ENCODE results near the gene MIA2. TPM values are rescaled to one million over a fixed set of nuclear protein-coding genes. Genes with fewer than 3 reads are reported as not detected.
"Not testable (repeated sequence)": the region's sequence is repeated elsewhere in the genome, so short reads cannot be mapped to it uniquely, and the experiment has no call there.

Gene MIA2
- total and polyA plus RNA-seq, 4 donors, result 24.9 to 32.2 (median 28.3) TPM

GRCh38 chr14:39247256-39247655, 13.5 kb downstream of the MIA2 start:
- no peaks in the 10 kb centered on the region for H3K9me3 ChIP-seq (ENCODE audit: control insufficient read depth in 4 of 4, insufficient read depth in 3 of 4, low read length in 3 of 4)
- DNase-seq, result no peak
- TF ChIP-seq CTCF (IDR thresholded peaks at IDR 0.05; ENCODE audit: control extremely low read depth, extremely low read depth), result no peak
- H3K4me1 ChIP-seq (ENCODE audit: control insufficient read depth in 5 of 5, insufficient read depth in 5 of 5, low read length in 5 of 5), result no peaks in the 10 kb centered on the region
- no peak overlapping the region for H3K4me3 ChIP-seq
- no peaks in the 10 kb centered on the region for H3K27me3 ChIP-seq (ENCODE audit: control insufficient read depth in 3 of 3, insufficient read depth in 3 of 3, low read length in 2 of 3)
- no peaks in the 10 kb centered on the region for H3K36me3 ChIP-seq (ENCODE audit: control insufficient read depth in 4 of 4, insufficient read depth in 4 of 4, low read length in 4 of 4)
- ATAC-seq (ENCODE audit: insufficient read depth, low FRiP score), result no peak
- WGBS, 2 donors, result 94 to 96% methylated on average over 1 of the region's 1 CpG
- no peak overlapping the region for H3K27ac ChIP-seq (ENCODE audit: low read depth in 1 of 2, low read length in 1 of 2)
- H3K9ac ChIP-seq (ENCODE audit: insufficient read depth in 1 of 2, low read length in 2 of 2), result no peak overlapping the region

- TF ChIP-seq CTCF (IDR thresholded peaks at IDR 0.05; ENCODE audit: control extremely low read depth, extremely low read depth), result no peak
- H3K36me3 ChIP-seq (ENCODE audit: control insufficient read depth in 4 of 4, insufficient read depth in 4 of 4, low read length in 4 of 4), result no peaks in the 10 kb centered on the region
- no peak for DNase-seq
- no peaks in the 10 kb centered on the region for H3K4me1 ChIP-seq (ENCODE audit: control insufficient read depth in 5 of 5, insufficient read depth in 5 of 5, low read length in 5 of 5)
- no peak for ATAC-seq (ENCODE audit: insufficient read depth, low FRiP score)
- H3K27ac ChIP-seq (ENCODE audit: low read depth in 1 of 2, low read length in 1 of 2), result no peak overlapping the region
- H3K27me3 ChIP-seq (ENCODE audit: control insufficient read depth in 3 of 3, insufficient read depth in 3 of 3, low read length in 2 of 3), result no peaks in the 10 kb centered on the region
- no peak overlapping the region for H3K9ac ChIP-seq (ENCODE audit: insufficient read depth in 1 of 2, low read length in 2 of 2)
- no peak overlapping the region for H3K4me3 ChIP-seq
- H3K9me3 ChIP-seq (ENCODE audit: control insufficient read depth in 4 of 4, insufficient read depth in 3 of 4, low read length in 3 of 4), result no peaks in the 10 kb centered on the region
Measured at GRCh38 chr14:39251547-39251946, 17.8 kb downstream of the MIA2 start.

- H3K4me1 ChIP-seq (ENCODE audit: control insufficient read depth in 5 of 5, insufficient read depth in 5 of 5, low read length in 5 of 5); DNase-seq; H3K9ac ChIP-seq (ENCODE audit: insufficient read depth in 1 of 2, low read length in 2 of 2); H3K9me3 ChIP-seq (ENCODE audit: control insufficient read depth in 4 of 4, insufficient read depth in 3 of 4, low read length in 3 of 4); H3K27ac ChIP-seq (ENCODE audit: low read depth in 1 of 2, low read length in 1 of 2); ATAC-seq (ENCODE audit: insufficient read depth, low FRiP score); H3K36me3 ChIP-seq (ENCODE audit: control insufficient read depth in 4 of 4, insufficient read depth in 4 of 4, low read length in 4 of 4); H3K27me3 ChIP-seq (ENCODE audit: control insufficient read depth in 3 of 3, insufficient read depth in 3 of 3, low read length in 2 of 3); H3K4me3 ChIP-seq: not testable (repeated sequence)
- WGBS, 2 donors, result 96 to 100% methylated on average over 1 of the region's 1 CpG
Measured at GRCh38 chr14:39257388-39257787, 23.7 kb downstream of the MIA2 start.

- Histone ChIP-seq H3K4me1 (ENCODE audit: control insufficient read depth in 5 of 5, insufficient read depth in 5 of 5, low read length in 5 of 5) (no peaks in the 10 kb centered on the region), H3K4me3 (no peak overlapping the region), H3K27ac (ENCODE audit: low read depth in 1 of 2, low read length in 1 of 2) (no peak overlapping the region), H3K27me3 (ENCODE audit: control insufficient read depth in 3 of 3, insufficient read depth in 3 of 3, low read length in 2 of 3) (no peaks in the 10 kb centered on the region), H3K9ac (ENCODE audit: insufficient read depth in 1 of 2, low read length in 2 of 2) (no peak overlapping the region), H3K9me3 (ENCODE audit: control insufficient read depth in 4 of 4, insufficient read depth in 3 of 4, low read length in 3 of 4) (no peaks in the 10 kb centered on the region), H3K36me3 (ENCODE audit: control insufficient read depth in 4 of 4, insufficient read depth in 4 of 4, low read length in 4 of 4) (no peaks in the 10 kb centered on the region)
- ATAC-seq (ENCODE audit: insufficient read depth, low FRiP score), result no peak
- no peak for TF ChIP-seq CTCF (IDR thresholded peaks at IDR 0.05; ENCODE audit: control extremely low read depth, extremely low read depth)
- WGBS, 2 donors, result 70 to 83% methylated on average over 12 of the region's 12 CpGs
- DNase-seq, result no peak
Measured at GRCh38 chr14:39258782-39259545, 25.2 kb downstream of the MIA2 start.

- WGBS, 2 donors, result 67 to 84% methylated on average over 3 of the region's 3 CpGs
- H3K27ac ChIP-seq (ENCODE audit: low read depth in 1 of 2, low read length in 1 of 2); H3K27me3 ChIP-seq (ENCODE audit: control insufficient read depth in 3 of 3, insufficient read depth in 3 of 3, low read length in 2 of 3); H3K36me3 ChIP-seq (ENCODE audit: control insufficient read depth in 4 of 4, insufficient read depth in 4 of 4, low read length in 4 of 4); H3K9me3 ChIP-seq (ENCODE audit: control insufficient read depth in 4 of 4, insufficient read depth in 3 of 4, low read length in 3 of 4); H3K9ac ChIP-seq (ENCODE audit: insufficient read depth in 1 of 2, low read length in 2 of 2); H3K4me1 ChIP-seq (ENCODE audit: control insufficient read depth in 5 of 5, insufficient read depth in 5 of 5, low read length in 5 of 5); ATAC-seq (ENCODE audit: insufficient read depth, low FRiP score); DNase-seq; H3K4me3 ChIP-seq: not testable (repeated sequence)
Measured at GRCh38 chr14:39260161-39260560, 26.4 kb downstream of the MIA2 start.

GRCh38 chr14:39262214-39262613, 28.5 kb downstream of the MIA2 start:
- DNase-seq; H3K4me3 ChIP-seq; ATAC-seq (ENCODE audit: insufficient read depth, low FRiP score); H3K36me3 ChIP-seq (ENCODE audit: control insufficient read depth in 4 of 4, insufficient read depth in 4 of 4, low read length in 4 of 4); H3K27ac ChIP-seq (ENCODE audit: low read depth in 1 of 2, low read length in 1 of 2); H3K9me3 ChIP-seq (ENCODE audit: control insufficient read depth in 4 of 4, insufficient read depth in 3 of 4, low read length in 3 of 4); H3K9ac ChIP-seq (ENCODE audit: insufficient read depth in 1 of 2, low read length in 2 of 2); H3K27me3 ChIP-seq (ENCODE audit: control insufficient read depth in 3 of 3, insufficient read depth in 3 of 3, low read length in 2 of 3): not testable (repeated sequence)
- peaks cover 0 to 14% (median 0%) of the 10 kb centered on the region in 5 donors for H3K4me1 ChIP-seq (ENCODE audit: control insufficient read depth in 5 of 5, insufficient read depth in 5 of 5, low read length in 5 of 5)
- WGBS, 2 donors, result 100% methylated on average over 1 of the region's 1 CpG

Data from lung (tissue), 12 donors.